ENCODE data around the gene SHC2. TPM values are rescaled to one million over a fixed set of nuclear protein-coding genes. Genes with fewer than 3 reads are reported as not detected.

SHC2 gene
- total and polyA plus RNA-seq, 2 of the 8 experiments (the other 6 are each of a cell fraction or from before 2014, with no cell fraction given), result 4.4 to 7.3 TPM

GRCh38 chr19:464208-464545 lies 3.3 kb upstream of the SHC2 start:
- H3K27ac ChIP-seq (ENCODE audit: low read depth, low read length), result no peak overlapping the region
- no peak overlapping the region for H2BK15ac ChIP-seq (ENCODE audit: low read length)
- H3K27me3 ChIP-seq (replicated peaks in 1 of 4; ENCODE audit: control insufficient read depth in 3 of 4, extremely low read depth in 1 of 4, insufficient read depth in 3 of 4, low read length in 3 of 4), result peaks cover 7 to 28% (median 25%) of the 10 kb centered on the region in 4 experiments
- CTCF ChIA-PET (ENCODE audit: partially characterized antibody), result no interaction called here
- H2BK12ac ChIP-seq (ENCODE audit: low read depth, low read length), result 0 out of 2 replicates have a peak overlapping the region, but pooled peaks have one; percentile 3
- H3K4me3 ChIP-seq (ENCODE audit: extremely low read depth in 1 of 4, insufficient read depth in 2 of 4, low read depth in 3 of 4, low read length in 4 of 4), result no peak overlapping the region
- no peaks in the 10 kb centered on the region for H3K9me3 ChIP-seq (ENCODE audit: insufficient read depth in 2 of 2, low read depth in 1 of 2, low read length in 1 of 2)
- no peak overlapping the region for H3K4ac ChIP-seq (replicated peaks; ENCODE audit: insufficient read length, low read depth, low read length)
- no peaks in the 10 kb centered on the region for H3K79me1 ChIP-seq (ENCODE audit: low read depth, low read length)
- H4K5ac ChIP-seq (ENCODE audit: insufficient read length, low read depth, low read length), result no peak overlapping the region
- H3K4me2 ChIP-seq (ENCODE audit: insufficient read depth in 1 of 2, low read depth in 2 of 2, low read length in 2 of 2), result no peak overlapping the region
- no peak overlapping the region for H3K18ac ChIP-seq (ENCODE audit: extremely low read depth, low read length)
- H2AK5ac ChIP-seq (ENCODE audit: low read depth, low read length), result no peak overlapping the region
- DNase-seq (ENCODE audit: low read depth in 1 of 2, low spot score in 2 of 2) (no peak), FAIRE-seq (no peak)
- no peak overlapping the region for H2BK120ac ChIP-seq (replicated peaks; ENCODE audit: low read depth, low read length)
- H3K14ac ChIP-seq (ENCODE audit: insufficient read length), result no peak overlapping the region
- POLR2A ChIA-PET (ENCODE audit: partially characterized antibody), result no interaction called here
- no peak overlapping the region for H2AFZ ChIP-seq (ENCODE audit: low read length)
- 92% methylated on average over 2 of the region's 9 CpGs; no CpG with 5 or more reads in 1 of the 2 experiments for WGBS, 2 experiments (ENCODE audit: extremely low coverage in 1 of 2, insufficient coverage in 1 of 2, insufficient read length in 1 of 2, insufficient replicate concordance in 2 of 2, low coverage in 1 of 2, low lambda C conversion rate in 2 of 2, missing lambda C conversion rate in 1 of 2)
- H3K56ac ChIP-seq (replicated peaks; ENCODE audit: insufficient read length, low read depth, low read length), result no peak overlapping the region
- no peaks in the 10 kb centered on the region for H3K79me2 ChIP-seq (ENCODE audit: control insufficient read depth in 1 of 2, insufficient read depth in 2 of 2, low read length in 2 of 2)
- H3K23ac ChIP-seq (ENCODE audit: insufficient read length), result no peak overlapping the region
- peaks cover 31% of the 10 kb centered on the region; the same call in 1 of the 2 replicates for H3K23me2 ChIP-seq (ENCODE audit: low read depth, low read length)
- no peak overlapping the region for H2BK20ac ChIP-seq (ENCODE audit: low read length)
- no peak overlapping the region for H3K9ac ChIP-seq (replicated peaks in 1 of 4; ENCODE audit: extremely low read depth in 1 of 4, low read depth in 3 of 4, low read length in 3 of 4)
- peaks cover 1 to 10% (median 2%) of the 10 kb centered on the region in 4 experiments; a peak in 3 of 7 replicates for H3K4me1 ChIP-seq (replicated peaks in 1 of 4; ENCODE audit: control insufficient read depth in 3 of 4, insufficient read depth in 4 of 4, low read length in 3 of 4)
- no peaks in the 10 kb centered on the region for H3K36me3 ChIP-seq (ENCODE audit: control insufficient read depth in 2 of 4, insufficient read depth in 4 of 4, low read length in 3 of 4)
- H4K91ac ChIP-seq (replicated peaks; ENCODE audit: insufficient read length, low read length), result no peak overlapping the region
- no peak overlapping the region for H4K8ac ChIP-seq (ENCODE audit: extremely low read depth, insufficient read depth, low read length)
- no peak overlapping the region for H2BK5ac ChIP-seq (ENCODE audit: low read depth, low read length)
- peaks cover 0 to 6% of the 10 kb centered on the region in 2 experiments for H4K20me1 ChIP-seq (replicated peaks in 1 of 2; ENCODE audit: control insufficient read depth in 1 of 2, insufficient read depth in 2 of 2, low read length in 2 of 2)
- TF ChIP-seq NANOG (IDR thresholded peaks at IDR 0.05; ENCODE audit: insufficient read depth, low read depth, low read length, poor library complexity, severe bottlenecking) (no peak), CREB1 (IDR thresholded peaks at IDR 0.05) (no peak), CBX5 (IDR thresholded peaks at IDR 0.05; ENCODE audit: low read depth, low read length) (no peak), BRCA1 (IDR thresholded peaks at IDR 0.05; ENCODE audit: low read depth, low read length) (no peak), KDM4A (IDR thresholded peaks at IDR 0.05; ENCODE audit: low read depth, low read length, severe bottlenecking) (no peak), KDM1A (IDR thresholded peaks at IDR 0.05; ENCODE audit: borderline replicate concordance, low read length) (no peak), CHD1 (IDR thresholded peaks at IDR 0.05; ENCODE audit: low read depth, low read length) (no peak)
- TF ChIP-seq, protein P1, sequence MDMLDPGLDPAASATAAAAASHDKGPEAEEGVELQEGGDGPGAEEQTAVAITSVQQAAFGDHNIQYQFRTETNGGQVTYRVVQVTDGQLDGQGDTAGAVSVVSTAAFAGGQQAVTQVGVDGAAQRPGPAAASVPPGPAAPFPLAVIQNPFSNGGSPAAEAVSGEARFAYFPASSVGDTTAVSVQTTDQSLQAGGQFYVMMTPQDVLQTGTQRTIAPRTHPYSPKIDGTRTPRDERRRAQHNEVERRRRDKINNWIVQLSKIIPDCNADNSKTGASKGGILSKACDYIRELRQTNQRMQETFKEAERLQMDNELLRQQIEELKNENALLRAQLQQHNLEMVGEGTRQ (IDR thresholded peaks at IDR 0.05; ENCODE audit: low read length), result no peak

Data from H1 (cell line).